IPS-NIHi11 (cell line): ENCODE results near the gene CMBL.
A peak's percentile ranks its signal among the peaks of the same experiment; 100 is the strongest.
"Not testable (repeated sequence)": the region's sequence is repeated elsewhere in the genome, so short reads cannot be mapped to it uniquely, and the experiment has no call there.

Experiments used
- DNase-seq: peaks from one replicate; pipeline ENCODE4 v3.0.0; 2012; ENCODE audit warnings: mixed read lengths, low spot score

Gene CMBL

GRCh38 chr5:10333154-10334006, 25.7 kb upstream of the CMBL start:
- DNase-seq: peak; percentile 75

- no peak for DNase-seq
These were observed 24.6 kb upstream of the CMBL start for GRCh38 chr5:10332301-10332700.

GRCh38 chr5:10331341-10331796, 23.7 kb upstream of the CMBL start:
- no peak for DNase-seq

GRCh38 chr5:10330511-10331230, 23.0 kb upstream of the CMBL start:
- DNase-seq: no peak

GRCh38 chr5:10329820-10330481, 22.2 kb upstream of the CMBL start:
- no peak for DNase-seq

GRCh38 chr5:10329446-10329819, 21.7 kb upstream of the CMBL start:
- DNase-seq: no peak

GRCh38 chr5:10328323-10328722, 20.6 kb upstream of the CMBL start:
- DNase-seq: no peak

GRCh38 chr5:10324518-10325370, 17.0 kb upstream of the CMBL start:
- DNase-seq: no peak

- no peak for DNase-seq
These were observed 16.1 kb upstream of the CMBL start for GRCh38 chr5:10323588-10324488.

- DNase-seq: no peak
These were observed 14.2 kb upstream of the CMBL start for GRCh38 chr5:10321882-10322281.

- no peak for DNase-seq
These were observed 13.1 kb upstream of the CMBL start for GRCh38 chr5:10320793-10321192.

- DNase-seq: no peak
These were observed 11.6 kb upstream of the CMBL start for GRCh38 chr5:10319202-10319851.

- no peak for DNase-seq
These were observed 10.4 kb upstream of the CMBL start for GRCh38 chr5:10317825-10318682.

GRCh38 chr5:10315824-10316509, 8.3 kb upstream of the CMBL start:
- DNase-seq: peak; percentile 26

GRCh38 chr5:10315201-10315600, 7.5 kb upstream of the CMBL start:
- DNase-seq: no peak

GRCh38 chr5:10311595-10312425, 4.1 kb upstream of the CMBL start:
- no peak for DNase-seq

GRCh38 chr5:10310835-10311570, 3.3 kb upstream of the CMBL start:
- not testable (repeated sequence) for DNase-seq
